ENCODE results near the gene TEAD2. TPM values are rescaled to one million over a fixed set of nuclear protein-coding genes. Genes with fewer than 3 reads are reported as not detected.
"Not testable (repeated sequence)": the region's sequence is repeated elsewhere in the genome, so short reads cannot be mapped to it uniquely, and the experiment has no call there.

The TEAD2 gene
- total RNA-seq, 4 donors from 2014 or later = 3.8 to 12.4 (median 8.2) TPM

GRCh38 chr19:49301866-49302252, 60.4 kb downstream of the TEAD2 start:
- DNase-seq = no peak
- Histone ChIP-seq H3K4me1 (peaks cover 0 to 8% (median 6%) of the 10 kb centered on the region in 3 donors), H3K9me3 (no peaks in the 10 kb centered on the region), H3K27me3 (no peaks in the 10 kb centered on the region), H3K27ac (no peak overlapping the region), H3K4me3 (no peak overlapping the region), H3K36me3 (no peaks in the 10 kb centered on the region)
- intact Hi-C loops (cut with DNase I) = loop anchor here (5.0 kb wide), 1 partner anchor 75 kb away; no protein-coding TSS in a partner anchor
- 79 to 100% methylated on average over 2 to 4 of the region's 5 CpGs for WGBS, 2 donors
- TF ChIP-seq CTCF (IDR thresholded peaks at IDR 0.05) = no peak
- TF ChIP-seq POLR2A (IDR thresholded peaks at IDR 0.05) = no peak

- H3K36me3 ChIP-seq = no peaks in the 10 kb centered on the region
- DNase-seq = no peak
- H3K9me3 ChIP-seq = no peaks in the 10 kb centered on the region
- H3K4me3 ChIP-seq = peak overlapping the region in 2 of 4 donors; percentile 10 to 50
- peaks cover 0 to 8% (median 6%) of the 10 kb centered on the region in 3 donors for H3K4me1 ChIP-seq
- no peak overlapping the region for H3K27ac ChIP-seq
- intact Hi-C loops (cut with DNase I) = loop anchor here (5.0 kb wide), 1 partner anchor 74 kb away; no protein-coding TSS in a partner anchor
- no peaks in the 10 kb centered on the region for H3K27me3 ChIP-seq
- WGBS, 2 donors = 26 to 43% methylated on average over 3 to 6 of the region's 8 CpGs
- TF ChIP-seq POLR2A (IDR thresholded peaks at IDR 0.05) (no peak), CTCF (IDR thresholded peaks at IDR 0.05) (peak; percentile 78 to 89 (median 84))
Observed at GRCh38 chr19:49301165-49301865, 60.9 kb downstream of the TEAD2 start.

- DNase-seq; H3K36me3 ChIP-seq; H3K27me3 ChIP-seq; H3K4me1 ChIP-seq; H3K27ac ChIP-seq; H3K9me3 ChIP-seq; intact Hi-C loops (cut with DNase I); H3K4me3 ChIP-seq: not testable (repeated sequence)
- 81 to 88% methylated on average over 3 of the region's 3 CpGs for WGBS, 2 donors
Observed at GRCh38 chr19:49298653-49299052, 63.6 kb downstream of the TEAD2 start.

- H3K9me3 ChIP-seq = no peaks in the 10 kb centered on the region
- TF ChIP-seq POLR2A (IDR thresholded peaks at IDR 0.05) (no peak), CTCF (IDR thresholded peaks at IDR 0.05) (no peak)
- no peak overlapping the region for H3K4me3 ChIP-seq
- DNase-seq = no peak
- peaks cover 0 to 8% (median 6%) of the 10 kb centered on the region in 3 donors for H3K4me1 ChIP-seq
- intact Hi-C loops (cut with DNase I) = no loop called here
- WGBS, 2 donors = 70 to 83% methylated on average over 3 of the region's 3 CpGs
- no peaks in the 10 kb centered on the region for H3K36me3 ChIP-seq
- H3K27ac ChIP-seq = no peak overlapping the region
- H3K27me3 ChIP-seq = no peaks in the 10 kb centered on the region
Observed at GRCh38 chr19:49297403-49297802, 64.8 kb downstream of the TEAD2 start.

GRCh38 chr19:49295208-49295880, 66.9 kb downstream of the TEAD2 start:
- 91 to 92% methylated on average over 7 of the region's 8 CpGs for WGBS, 2 donors
- no peak overlapping the region for H3K27ac ChIP-seq
- H3K4me3 ChIP-seq = no peak overlapping the region
- intact Hi-C loops (cut with DNase I) = no loop called here
- H3K36me3 ChIP-seq = no peaks in the 10 kb centered on the region
- no peaks in the 10 kb centered on the region for H3K9me3 ChIP-seq
- DNase-seq = no peak
- no peaks in the 10 kb centered on the region for H3K27me3 ChIP-seq
- no peaks in the 10 kb centered on the region for H3K4me1 ChIP-seq
- TF ChIP-seq POLR2A (IDR thresholded peaks at IDR 0.05) (no peak), CTCF (IDR thresholded peaks at IDR 0.05) (no peak)

Measured in esophagus squamous epithelium (tissue), 5 donors.